WTC11 (cell line): ENCODE results near the gene RNU5B-1. TPM values are rescaled to one million over a fixed set of nuclear protein-coding genes. Genes with fewer than 3 reads are reported as not detected.

Experiments
- ATAC-seq: fragments of 200-7000 bp; cut with Tn5 transposase; 2 replicates; pipeline ENCODE4 v1.10.0; 2021; ENCODE audit warnings: mild to moderate bottlenecking, moderate library complexity
- CTCF ChIA-PET: fragments of 300-600 bp; sonication (Branson Sonifier 250); formaldehyde crosslinking; loops from one replicate; lab custom pipeline; 2021; ENCODE audit warnings: antibody characterized with exemption; lab: Charles Lee
- POLR2A ChIA-PET: fragments of 350-600 bp; sonication (Branson Sonifier 250); formaldehyde crosslinking; loops from one replicate; lab custom pipeline; 2021; ENCODE audit warnings: antibody characterized with exemption; lab: Charles Lee
- DNase-seq: peaks from one replicate; pipeline ENCODE4 v3.0.0; 2021; ENCODE audit warnings: low spot score
- H3K27ac Mint-ChIP-seq: 2 replicates; pipeline ENCODE4 v1.8.0; 2021; ENCODE audit warnings: mixed read lengths
- H3K27me3 Mint-ChIP-seq: 2 replicates; pipeline ENCODE4 v1.8.0; 2021; ENCODE audit warnings: low read depth, mild to moderate bottlenecking, moderate library complexity, mixed read lengths
- H3K36me3 Mint-ChIP-seq: 2 replicates; pipeline ENCODE4 v1.8.0; 2021; ENCODE audit warnings: mixed read lengths
- H3K4me1 Mint-ChIP-seq: 2 replicates; pipeline ENCODE4 v1.8.0; 2022; ENCODE audit warnings: mixed read lengths
- H3K4me3 Mint-ChIP-seq: 2 replicates; pipeline ENCODE4 v1.8.0; 2021; ENCODE audit warnings: mild to moderate bottlenecking, moderate library complexity, mixed read lengths
- H3K9me3 Mint-ChIP-seq: 2 replicates; pipeline ENCODE4 v1.8.0; 2021; ENCODE audit warnings: mixed read lengths
- ATF1 ChIP-seq: sonication (generic); formaldehyde crosslinking; IDR thresholded peaks from 2 replicates; pipeline ENCODE4 v1.8.1; 2023; ENCODE audit warnings: mild to moderate bottlenecking, moderate library complexity, missing genetic modification reagents
- CBFB ChIP-seq: sonication (generic); formaldehyde crosslinking; IDR thresholded peaks from 2 replicates; pipeline ENCODE4 v1.8.1; 2022; ENCODE audit warnings: mild to moderate bottlenecking, low read depth, missing genetic modification reagents
- ETV6 ChIP-seq: sonication (generic); formaldehyde crosslinking; IDR thresholded peaks from 2 replicates; pipeline ENCODE4 v1.8.1; 2022; ENCODE audit warnings: mild to moderate bottlenecking, missing genetic modification reagents
- FOXJ3 ChIP-seq: sonication (generic); formaldehyde crosslinking; IDR thresholded peaks from 2 replicates; pipeline ENCODE4 v1.9.0; 2021; ENCODE audit warnings: missing genetic modification reagents, mild to moderate bottlenecking, borderline replicate concordance
- GABPB1 ChIP-seq: sonication (generic); formaldehyde crosslinking; IDR thresholded peaks from 2 replicates; pipeline ENCODE4 v1.8.1; 2023; ENCODE audit warnings: mild to moderate bottlenecking, missing genetic modification reagents
- GTF2I ChIP-seq: fragments of 250-450 bp; sonication (Bioruptor Pico); conservative IDR thresholded peaks from 2 replicates; pipeline ENCODE4 v1.4.0; 2021; ENCODE audit warnings: mild to moderate bottlenecking
- HMGA2 ChIP-seq: fragments of 250-450 bp; sonication (Bioruptor Pico); IDR thresholded peaks from 2 replicates; pipeline ENCODE4 v1.4.0; 2021; ENCODE audit warnings: mild to moderate bottlenecking, moderate library complexity
- IRF2 ChIP-seq: sonication (generic); formaldehyde crosslinking; IDR thresholded peaks from 2 replicates; pipeline ENCODE4 v1.8.0; 2022; ENCODE audit warnings: low read depth, missing genetic modification reagents, borderline replicate concordance
- NFE2L1 ChIP-seq: sonication (generic); formaldehyde crosslinking; IDR thresholded peaks from 2 replicates; pipeline ENCODE4 v1.8.1; 2023; ENCODE audit warnings: missing genetic modification reagents
- NFYB ChIP-seq: sonication (generic); formaldehyde crosslinking; conservative IDR thresholded peaks from 2 replicates; pipeline ENCODE4 v1.8.0; 2022; ENCODE audit warnings: low read depth, missing genetic modification reagents
- PRRX2 ChIP-seq: fragments of 250-450 bp; sonication (Bioruptor Pico); IDR thresholded peaks from 2 replicates; pipeline ENCODE4 v1.8.0; 2021; ENCODE audit warnings: mild to moderate bottlenecking
- TEAD4 ChIP-seq: sonication (generic); formaldehyde crosslinking; IDR thresholded peaks from 2 replicates; pipeline ENCODE4 v1.8.0; 2022; ENCODE audit warnings: mild to moderate bottlenecking, missing genetic modification reagents
- ZNF219 ChIP-seq: sonication (generic); formaldehyde crosslinking; IDR thresholded peaks from 2 replicates; pipeline ENCODE4 v1.8.0; 2023; ENCODE audit warnings: missing genetic modification reagents, mild to moderate bottlenecking, borderline replicate concordance
- ZNF396 ChIP-seq: fragments of 250-450 bp; sonication (Bioruptor Pico); IDR thresholded peaks from 2 replicates; pipeline ENCODE4 v1.8.0; 2021; ENCODE audit warnings: mild to moderate bottlenecking, moderate library complexity, borderline replicate concordance
- ZNF416 ChIP-seq: fragments of 250-450 bp; sonication (Bioruptor Pico); IDR thresholded peaks from 2 replicates; pipeline ENCODE4 v1.9.0; 2021; ENCODE audit warnings: mild to moderate bottlenecking, inconsistent platforms
- ZNF671 ChIP-seq: fragments of 250-450 bp; sonication (Bioruptor Pico); IDR thresholded peaks from 2 replicates; pipeline ENCODE4 v1.8.0; 2021; ENCODE audit warnings: mild to moderate bottlenecking
- total RNA-seq: library from RNA; stranded (reverse); gene quantifications from 3 replicates; pipeline ENCODE4 v1.2.3, GENCODE V29; 2021
- TF ChIP-seq, protein P1 (sequence below): sonication (generic); formaldehyde crosslinking; IDR thresholded peaks from 2 replicates; pipeline ENCODE4 v1.8.1; 2023; ENCODE audit warnings: mild to moderate bottlenecking, missing genetic modification reagents
- TF ChIP-seq, protein P2 (sequence below): fragments of 250-450 bp; sonication (Bioruptor Pico); IDR thresholded peaks from 2 replicates; pipeline ENCODE4 v1.9.0; 2021; ENCODE audit warnings: moderate library complexity, mild to moderate bottlenecking, inconsistent platforms, borderline replicate concordance
- TF ChIP-seq, protein P3 (sequence below): fragments of 250-450 bp; sonication (Bioruptor Pico); IDR thresholded peaks from 2 replicates; pipeline ENCODE4 v1.9.0; 2021; ENCODE audit warnings: mild to moderate bottlenecking, borderline replicate concordance
- TF ChIP-seq, protein P4 (sequence below): sonication (generic); formaldehyde crosslinking; IDR thresholded peaks from 2 replicates; pipeline ENCODE4 v1.8.1; 2022; ENCODE audit warnings: mild to moderate bottlenecking, moderate library complexity, missing genetic modification reagents
- TF ChIP-seq, protein P5 (sequence below): fragments of 250-450 bp; sonication (Bioruptor Pico); IDR thresholded peaks from 2 replicates; pipeline ENCODE4 v1.9.0; 2021; ENCODE audit warnings: mild to moderate bottlenecking
- TF ChIP-seq, protein P6 (sequence below): sonication (generic); formaldehyde crosslinking; IDR thresholded peaks from 2 replicates; pipeline ENCODE4 v1.8.1; 2023; ENCODE audit warnings: mild to moderate bottlenecking, missing genetic modification reagents

The RNU5B-1 gene
- total RNA-seq, 1 experiment from 2014 or later = not detected

DNA sequence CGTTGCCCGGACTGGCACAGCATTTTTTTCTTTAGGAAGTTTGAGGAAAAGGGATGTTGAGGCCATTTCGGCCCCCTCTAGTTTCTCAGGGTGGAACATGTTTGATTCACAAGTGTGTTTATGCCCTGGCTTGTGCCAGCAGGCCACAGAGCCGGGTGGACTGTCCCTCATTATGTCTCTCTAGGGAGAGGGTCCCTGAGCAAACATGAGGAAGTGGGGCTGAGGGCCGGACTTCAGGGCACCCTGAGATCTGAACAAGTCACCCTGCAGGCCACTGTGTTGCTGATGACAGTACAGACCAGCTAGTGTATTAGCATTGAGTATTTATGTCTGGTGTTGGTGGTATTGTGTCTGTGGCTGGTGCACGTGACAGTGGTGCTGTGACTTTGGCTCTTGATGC lies 34.9 kb downstream of the RNU5B-1 start:
- Mint-ChIP-seq H3K27ac (peak overlapping the region; percentile 48), H3K9me3 (no peaks in the 10 kb centered on the region), H3K36me3 (no peaks in the 10 kb centered on the region), H3K4me1 (peaks cover 61% of the 10 kb centered on the region), H3K27me3 (no peaks in the 10 kb centered on the region), H3K4me3 (no peak overlapping the region)
- DNase-seq (no peak), ATAC-seq (no peak)
- CTCF ChIA-PET = interaction anchor here (0.6 to 9.4 kb wide), 7 partner anchors 9 to 106 kb away, joined by 3 to 64 read pairs (median 4); no protein-coding TSS in a partner anchor
- POLR2A ChIA-PET = no interaction called here
- TF ChIP-seq CBFB (CRISPR knock-in tag) = no peak
- TF ChIP-seq NFE2L1 = no peak
- TF ChIP-seq, protein P1, sequence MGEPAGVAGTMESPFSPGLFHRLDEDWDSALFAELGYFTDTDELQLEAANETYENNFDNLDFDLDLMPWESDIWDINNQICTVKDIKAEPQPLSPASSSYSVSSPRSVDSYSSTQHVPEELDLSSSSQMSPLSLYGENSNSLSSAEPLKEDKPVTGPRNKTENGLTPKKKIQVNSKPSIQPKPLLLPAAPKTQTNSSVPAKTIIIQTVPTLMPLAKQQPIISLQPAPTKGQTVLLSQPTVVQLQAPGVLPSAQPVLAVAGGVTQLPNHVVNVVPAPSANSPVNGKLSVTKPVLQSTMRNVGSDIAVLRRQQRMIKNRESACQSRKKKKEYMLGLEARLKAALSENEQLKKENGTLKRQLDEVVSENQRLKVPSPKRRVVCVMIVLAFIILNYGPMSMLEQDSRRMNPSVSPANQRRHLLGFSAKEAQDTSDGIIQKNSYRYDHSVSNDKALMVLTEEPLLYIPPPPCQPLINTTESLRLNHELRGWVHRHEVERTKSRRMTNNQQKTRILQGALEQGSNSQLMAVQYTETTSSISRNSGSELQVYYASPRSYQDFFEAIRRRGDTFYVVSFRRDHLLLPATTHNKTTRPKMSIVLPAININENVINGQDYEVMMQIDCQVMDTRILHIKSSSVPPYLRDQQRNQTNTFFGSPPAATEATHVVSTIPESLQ (CRISPR knock-in tag) = no peak
- TF ChIP-seq, protein P2, sequence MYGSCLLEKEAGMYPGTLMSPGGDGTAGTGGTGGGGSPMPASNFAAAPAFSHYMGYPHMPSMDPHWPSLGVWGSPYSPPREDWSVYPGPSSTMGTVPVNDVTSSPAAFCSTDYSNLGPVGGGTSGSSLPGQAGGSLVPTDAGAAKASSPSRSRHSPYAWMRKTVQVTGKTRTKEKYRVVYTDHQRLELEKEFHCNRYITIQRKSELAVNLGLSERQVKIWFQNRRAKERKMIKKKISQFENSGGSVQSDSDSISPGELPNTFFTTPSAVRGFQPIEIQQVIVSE (CRISPR knock-in tag) = no peak
- TF ChIP-seq ZNF396 = no peak
- no peak for TF ChIP-seq ZNF219 (CRISPR knock-in tag)
- TF ChIP-seq PRRX2 (CRISPR knock-in tag) = no peak
- TF ChIP-seq, protein P3, sequence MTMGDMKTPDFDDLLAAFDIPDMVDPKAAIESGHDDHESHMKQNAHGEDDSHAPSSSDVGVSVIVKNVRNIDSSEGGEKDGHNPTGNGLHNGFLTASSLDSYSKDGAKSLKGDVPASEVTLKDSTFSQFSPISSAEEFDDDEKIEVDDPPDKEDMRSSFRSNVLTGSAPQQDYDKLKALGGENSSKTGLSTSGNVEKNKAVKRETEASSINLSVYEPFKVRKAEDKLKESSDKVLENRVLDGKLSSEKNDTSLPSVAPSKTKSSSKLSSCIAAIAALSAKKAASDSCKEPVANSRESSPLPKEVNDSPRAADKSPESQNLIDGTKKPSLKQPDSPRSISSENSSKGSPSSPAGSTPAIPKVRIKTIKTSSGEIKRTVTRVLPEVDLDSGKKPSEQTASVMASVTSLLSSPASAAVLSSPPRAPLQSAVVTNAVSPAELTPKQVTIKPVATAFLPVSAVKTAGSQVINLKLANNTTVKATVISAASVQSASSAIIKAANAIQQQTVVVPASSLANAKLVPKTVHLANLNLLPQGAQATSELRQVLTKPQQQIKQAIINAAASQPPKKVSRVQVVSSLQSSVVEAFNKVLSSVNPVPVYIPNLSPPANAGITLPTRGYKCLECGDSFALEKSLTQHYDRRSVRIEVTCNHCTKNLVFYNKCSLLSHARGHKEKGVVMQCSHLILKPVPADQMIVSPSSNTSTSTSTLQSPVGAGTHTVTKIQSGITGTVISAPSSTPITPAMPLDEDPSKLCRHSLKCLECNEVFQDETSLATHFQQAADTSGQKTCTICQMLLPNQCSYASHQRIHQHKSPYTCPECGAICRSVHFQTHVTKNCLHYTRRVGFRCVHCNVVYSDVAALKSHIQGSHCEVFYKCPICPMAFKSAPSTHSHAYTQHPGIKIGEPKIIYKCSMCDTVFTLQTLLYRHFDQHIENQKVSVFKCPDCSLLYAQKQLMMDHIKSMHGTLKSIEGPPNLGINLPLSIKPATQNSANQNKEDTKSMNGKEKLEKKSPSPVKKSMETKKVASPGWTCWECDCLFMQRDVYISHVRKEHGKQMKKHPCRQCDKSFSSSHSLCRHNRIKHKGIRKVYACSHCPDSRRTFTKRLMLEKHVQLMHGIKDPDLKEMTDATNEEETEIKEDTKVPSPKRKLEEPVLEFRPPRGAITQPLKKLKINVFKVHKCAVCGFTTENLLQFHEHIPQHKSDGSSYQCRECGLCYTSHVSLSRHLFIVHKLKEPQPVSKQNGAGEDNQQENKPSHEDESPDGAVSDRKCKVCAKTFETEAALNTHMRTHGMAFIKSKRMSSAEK (CRISPR knock-in tag) = no peak
- no peak for TF ChIP-seq ETV6 (CRISPR knock-in tag)
- TF ChIP-seq, protein P4, sequence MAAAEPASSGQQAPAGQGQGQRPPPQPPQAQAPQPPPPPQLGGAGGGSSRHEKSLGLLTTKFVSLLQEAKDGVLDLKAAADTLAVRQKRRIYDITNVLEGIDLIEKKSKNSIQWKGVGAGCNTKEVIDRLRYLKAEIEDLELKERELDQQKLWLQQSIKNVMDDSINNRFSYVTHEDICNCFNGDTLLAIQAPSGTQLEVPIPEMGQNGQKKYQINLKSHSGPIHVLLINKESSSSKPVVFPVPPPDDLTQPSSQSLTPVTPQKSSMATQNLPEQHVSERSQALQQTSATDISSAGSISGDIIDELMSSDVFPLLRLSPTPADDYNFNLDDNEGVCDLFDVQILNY = no peak
- no peak for TF ChIP-seq ZNF416 (CRISPR knock-in tag)
- TF ChIP-seq FOXJ3 (CRISPR knock-in tag) = no peak
- TF ChIP-seq, protein P5, sequence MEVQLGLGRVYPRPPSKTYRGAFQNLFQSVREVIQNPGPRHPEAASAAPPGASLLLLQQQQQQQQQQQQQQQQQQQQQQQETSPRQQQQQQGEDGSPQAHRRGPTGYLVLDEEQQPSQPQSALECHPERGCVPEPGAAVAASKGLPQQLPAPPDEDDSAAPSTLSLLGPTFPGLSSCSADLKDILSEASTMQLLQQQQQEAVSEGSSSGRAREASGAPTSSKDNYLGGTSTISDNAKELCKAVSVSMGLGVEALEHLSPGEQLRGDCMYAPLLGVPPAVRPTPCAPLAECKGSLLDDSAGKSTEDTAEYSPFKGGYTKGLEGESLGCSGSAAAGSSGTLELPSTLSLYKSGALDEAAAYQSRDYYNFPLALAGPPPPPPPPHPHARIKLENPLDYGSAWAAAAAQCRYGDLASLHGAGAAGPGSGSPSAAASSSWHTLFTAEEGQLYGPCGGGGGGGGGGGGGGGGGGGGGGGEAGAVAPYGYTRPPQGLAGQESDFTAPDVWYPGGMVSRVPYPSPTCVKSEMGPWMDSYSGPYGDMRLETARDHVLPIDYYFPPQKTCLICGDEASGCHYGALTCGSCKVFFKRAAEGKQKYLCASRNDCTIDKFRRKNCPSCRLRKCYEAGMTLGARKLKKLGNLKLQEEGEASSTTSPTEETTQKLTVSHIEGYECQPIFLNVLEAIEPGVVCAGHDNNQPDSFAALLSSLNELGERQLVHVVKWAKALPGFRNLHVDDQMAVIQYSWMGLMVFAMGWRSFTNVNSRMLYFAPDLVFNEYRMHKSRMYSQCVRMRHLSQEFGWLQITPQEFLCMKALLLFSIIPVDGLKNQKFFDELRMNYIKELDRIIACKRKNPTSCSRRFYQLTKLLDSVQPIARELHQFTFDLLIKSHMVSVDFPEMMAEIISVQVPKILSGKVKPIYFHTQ = no peak
- TF ChIP-seq ZNF671 = no peak
- TF ChIP-seq GTF2I (CRISPR knock-in tag) = no peak
- TF ChIP-seq HMGA2 (CRISPR knock-in tag) = no peak

DNA sequence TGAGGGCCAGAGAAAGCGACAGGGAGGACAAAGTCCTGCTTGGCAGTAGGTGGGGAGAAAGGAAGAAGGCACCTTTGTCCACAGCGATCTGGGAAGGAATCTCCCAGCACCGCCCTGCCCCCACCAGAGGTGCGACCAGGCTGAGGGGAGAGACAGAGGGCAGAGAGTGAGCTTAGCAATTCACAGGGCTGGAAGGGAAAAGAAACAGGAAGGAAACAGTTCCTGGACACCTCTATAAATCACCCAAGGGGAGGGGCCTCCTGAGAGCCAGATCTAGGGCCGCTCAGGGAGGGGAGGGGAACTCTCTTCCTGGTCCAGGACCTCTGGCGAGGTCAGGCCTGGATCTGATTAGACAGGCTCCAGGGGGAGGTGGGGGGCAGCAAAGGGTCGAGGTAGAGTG lies 35.4 kb downstream of the RNU5B-1 start:
- Mint-ChIP-seq H3K36me3 (no peaks in the 10 kb centered on the region), H3K4me3 (no peak overlapping the region), H3K4me1 (peaks cover 57% of the 10 kb centered on the region), H3K9me3 (no peaks in the 10 kb centered on the region), H3K27me3 (no peaks in the 10 kb centered on the region), H3K27ac (peak overlapping the region; percentile 48)
- DNase-seq (no peak), ATAC-seq (peak; percentile 41)
- POLR2A ChIA-PET = interaction anchor here (1.0 kb wide), 1 partner anchor 32 kb away, joined by 3 read pairs; no protein-coding TSS in a partner anchor
- CTCF ChIA-PET = interaction anchor here (0.6 to 9.4 kb wide), 5 partner anchors 10 to 105 kb away, joined by 3 to 64 read pairs (median 4); no protein-coding TSS in a partner anchor
- TF ChIP-seq NFYB (CRISPR knock-in tag) = no peak
- no peak for TF ChIP-seq ATF1
- no peak for TF ChIP-seq GABPB1
- no peak for TF ChIP-seq TEAD4 (CRISPR knock-in tag)
- TF ChIP-seq, protein P6, sequence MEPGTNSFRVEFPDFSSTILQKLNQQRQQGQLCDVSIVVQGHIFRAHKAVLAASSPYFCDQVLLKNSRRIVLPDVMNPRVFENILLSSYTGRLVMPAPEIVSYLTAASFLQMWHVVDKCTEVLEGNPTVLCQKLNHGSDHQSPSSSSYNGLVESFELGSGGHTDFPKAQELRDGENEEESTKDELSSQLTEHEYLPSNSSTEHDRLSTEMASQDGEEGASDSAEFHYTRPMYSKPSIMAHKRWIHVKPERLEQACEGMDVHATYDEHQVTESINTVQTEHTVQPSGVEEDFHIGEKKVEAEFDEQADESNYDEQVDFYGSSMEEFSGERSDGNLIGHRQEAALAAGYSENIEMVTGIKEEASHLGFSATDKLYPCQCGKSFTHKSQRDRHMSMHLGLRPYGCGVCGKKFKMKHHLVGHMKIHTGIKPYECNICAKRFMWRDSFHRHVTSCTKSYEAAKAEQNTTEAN (CRISPR knock-in tag) = no peak
- no peak for TF ChIP-seq IRF2 (CRISPR knock-in tag)
